ENCODE measurements around the gene CAV1. TPM values are rescaled to one million over a fixed set of nuclear protein-coding genes. Genes with fewer than 3 reads are reported as not detected.

CAV1 gene
- total and polyA plus RNA-seq, 2 of the 13 experiments (the other 11 are each of a cell fraction or from before 2014, with no cell fraction given): 0.40 TPM; not detected in 1

DNA sequence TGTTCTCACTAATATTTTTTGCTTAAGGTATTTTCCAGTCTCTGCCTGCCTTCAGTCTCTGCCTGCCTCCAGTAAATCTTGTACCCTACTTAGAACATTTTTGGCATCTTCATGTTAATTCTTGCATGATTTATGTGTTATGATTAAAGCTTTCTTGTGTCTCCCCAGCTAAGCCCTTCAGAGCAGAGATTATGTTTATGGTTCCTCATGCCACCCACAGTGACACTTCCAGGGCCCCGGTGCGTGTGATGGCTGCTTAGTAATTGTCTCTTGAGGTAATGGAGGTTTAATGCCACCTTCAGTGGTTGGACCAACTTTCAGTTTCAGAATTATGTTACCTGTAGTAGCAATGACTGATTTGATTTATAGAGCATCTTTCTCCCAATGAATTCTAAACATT lies 76.6 kb downstream of the CAV1 start (continued):
- TF ChIP-seq BCLAF1 (IDR thresholded peaks at IDR 0.05) (no peak), ZNF331 (CRISPR knock-in tag; IDR thresholded peaks at IDR 0.05) (no peak), ZNF703 (CRISPR knock-in tag; IDR thresholded peaks at IDR 0.05; ENCODE audit: borderline replicate concordance) (no peak), CBX5 (CRISPR knock-in tag; IDR thresholded peaks at IDR 0.05; ENCODE audit: borderline replicate concordance) (no peak), ZNF800 (CRISPR knock-in tag; IDR thresholded peaks at IDR 0.05) (no peak), ZNF30 (CRISPR knock-in tag; IDR thresholded peaks at IDR 0.05) (no peak), GMEB2 (CRISPR knock-in tag; IDR thresholded peaks at IDR 0.05; ENCODE audit: low read depth) (no peak), ATF2 (CRISPR knock-in tag; IDR thresholded peaks at IDR 0.05) (no peak), KDM3A (CRISPR knock-in tag; IDR thresholded peaks at IDR 0.05; ENCODE audit: low read depth) (no peak), IRF1 (CRISPR knock-in tag; IDR thresholded peaks at IDR 0.05; ENCODE audit: low read depth) (no peak), CENPT (CRISPR knock-in tag; IDR thresholded peaks at IDR 0.05; ENCODE audit: low read depth) (no peak)

Data from HepG2 (cell line).